ENCODE results near the gene ANTXR1. TPM values are rescaled to one million over a fixed set of nuclear protein-coding genes. Genes with fewer than 3 reads are reported as not detected.
"Not testable (repeated sequence)": the region's sequence is repeated elsewhere in the genome, so short reads cannot be mapped to it uniquely, and the experiment has no call there.

The ANTXR1 gene
- total RNA-seq, 1 donor from 2014 or later, result 61.1 TPM

GRCh38 chr2:69253611-69254301, 240.8 kb downstream of the ANTXR1 start:
- no peaks in the 10 kb centered on the region for H3K4me1 Mint-ChIP-seq
- no peak overlapping the region for H3K27ac Mint-ChIP-seq (ENCODE audit: unreplicated experiment)
- no peak for TF ChIP-seq CTCF (conservative IDR thresholded peaks at IDR 0.05)
- DNase-seq (ENCODE audit: low read depth, low spot score), result no peak
- H3K9me3 Mint-ChIP-seq, result peaks cover 11% of the 10 kb centered on the region
- H3K36me3 Mint-ChIP-seq (ENCODE audit: low read depth), result peaks cover 5% of the 10 kb centered on the region
- peaks cover 30% of the 10 kb centered on the region for H3K27me3 Mint-ChIP-seq (ENCODE audit: low read depth)
- no peak overlapping the region for H3K4me3 Mint-ChIP-seq

- peaks cover 10% of the 10 kb centered on the region for H3K36me3 Mint-ChIP-seq (ENCODE audit: low read depth)
- peaks cover 21% of the 10 kb centered on the region for H3K9me3 Mint-ChIP-seq
- no peak overlapping the region for H3K4me3 Mint-ChIP-seq
- H3K27me3 Mint-ChIP-seq (ENCODE audit: low read depth), result peaks cover 30% of the 10 kb centered on the region
- H3K27ac Mint-ChIP-seq (ENCODE audit: unreplicated experiment), result no peak overlapping the region
- TF ChIP-seq CTCF (conservative IDR thresholded peaks at IDR 0.05), result no peak
- no peaks in the 10 kb centered on the region for H3K4me1 Mint-ChIP-seq
- no peak for DNase-seq (ENCODE audit: low read depth, low spot score)
Observed at GRCh38 chr2:69255760-69256159, 242.8 kb downstream of the ANTXR1 start.

GRCh38 chr2:69259994-69260591, 247.1 kb downstream of the ANTXR1 start:
- not testable (repeated sequence) for H3K27ac Mint-ChIP-seq (ENCODE audit: unreplicated experiment); H3K4me3 Mint-ChIP-seq; DNase-seq (ENCODE audit: low read depth, low spot score); H3K4me1 Mint-ChIP-seq
- peaks cover 34% of the 10 kb centered on the region for H3K9me3 Mint-ChIP-seq
- peaks cover 12% of the 10 kb centered on the region for H3K36me3 Mint-ChIP-seq (ENCODE audit: low read depth)
- H3K27me3 Mint-ChIP-seq (ENCODE audit: low read depth), result peaks cover 28% of the 10 kb centered on the region

- H3K27me3 Mint-ChIP-seq (ENCODE audit: low read depth), result peaks cover 32% of the 10 kb centered on the region
- H3K9me3 Mint-ChIP-seq, result peaks cover 36% of the 10 kb centered on the region
- no peak for DNase-seq (ENCODE audit: low read depth, low spot score)
- H3K4me1 Mint-ChIP-seq, result no peaks in the 10 kb centered on the region
- H3K4me3 Mint-ChIP-seq, result no peak overlapping the region
- no peak overlapping the region for H3K27ac Mint-ChIP-seq (ENCODE audit: unreplicated experiment)
- no peak for TF ChIP-seq CTCF (conservative IDR thresholded peaks at IDR 0.05)
- H3K36me3 Mint-ChIP-seq (ENCODE audit: low read depth), result peaks cover 12% of the 10 kb centered on the region
Observed at GRCh38 chr2:69260666-69261065, 247.7 kb downstream of the ANTXR1 start.

- Mint-ChIP-seq H3K36me3 (ENCODE audit: low read depth) (no peaks in the 10 kb centered on the region), H3K27ac (ENCODE audit: unreplicated experiment) (no peak overlapping the region), H3K4me3 (no peak overlapping the region), H3K9me3 (peaks cover 4% of the 10 kb centered on the region), H3K27me3 (ENCODE audit: low read depth) (peaks cover 48% of the 10 kb centered on the region), H3K4me1 (no peaks in the 10 kb centered on the region)
- DNase-seq (ENCODE audit: low read depth, low spot score), result no peak
- no peak for TF ChIP-seq CTCF (conservative IDR thresholded peaks at IDR 0.05)
Observed at GRCh38 chr2:69269330-69269729, 256.4 kb downstream of the ANTXR1 start.

- Mint-ChIP-seq H3K27ac (ENCODE audit: unreplicated experiment) (no peak overlapping the region), H3K27me3 (ENCODE audit: low read depth) (peaks cover 62% of the 10 kb centered on the region), H3K36me3 (ENCODE audit: low read depth) (no peaks in the 10 kb centered on the region), H3K4me1 (no peaks in the 10 kb centered on the region), H3K9me3 (no peaks in the 10 kb centered on the region), H3K4me3 (no peak overlapping the region)
- DNase-seq (ENCODE audit: low read depth, low spot score), result no peak
- TF ChIP-seq CTCF (conservative IDR thresholded peaks at IDR 0.05), result no peak
Observed at GRCh38 chr2:69271831-69272257, 258.9 kb downstream of the ANTXR1 start.

Data from neural crest cell (in vitro differentiated cells).